Colonic mucosa (tissue), 4 donors: ENCODE measurements around the gene METTL22. TPM values are rescaled to one million over a fixed set of nuclear protein-coding genes. Genes with fewer than 3 reads are reported as not detected.

Source experiments
- DNase-seq: peaks from one replicate; pipeline ENCODE4 v3.0.0-alpha.2; 2020
- H3K27ac ChIP-seq: fragments of 200-600 bp; one replicate; pipeline ENCODE4 v1.8.0; 2021
- H3K27me3 ChIP-seq: fragments of 200-600 bp; one replicate; pipeline ENCODE4 v1.8.0; 2021
- H3K36me3 ChIP-seq: fragments of 200-600 bp; one replicate; pipeline ENCODE4 v1.8.0; 2021
- H3K4me1 ChIP-seq: fragments of 200-600 bp; one replicate; pipeline ENCODE4 v1.8.0; 2021; ENCODE audit warnings: mild to moderate bottlenecking
- H3K4me3 ChIP-seq: fragments of 200-600 bp; one replicate; pipeline ENCODE4 v1.8.0; 2021
- H3K9ac ChIP-seq, 2 donors: one replicate each; pipeline ENCODE4 v1.7.0; 2013; ENCODE audit warnings: control low read depth in 2 of 2, low read depth in 2 of 2, low read length in 2 of 2
- H3K9me3 ChIP-seq: fragments of 200-600 bp; one replicate; pipeline ENCODE4 v1.8.0; 2021
- intact Hi-C: fragments of 100-400 bp; cut with DNase I; formaldehyde crosslinking; loops from one replicate; pipeline ENCODE4 v1.14.1; 2022
- total RNA-seq, 2 donors: library from RNA; stranded (reverse); fragmentation: NEBNext Ultra II Directional in 1 of 2; extraction: Animal tissue kit (Norgen Biotek cat#: 25700) in 1 of 2; gene quantifications; one replicate each; pipeline ENCODE4 v1.2.1, GENCODE V29; 2021
- TF ChIP-seq, protein P1 (sequence below): fragments of 200-600 bp; IDR thresholded peaks from one replicate; pipeline ENCODE4 v1.8.0; 2022; ENCODE audit warnings: antibody characterized with exemption, mild to moderate bottlenecking
- donor health status: healthy.
- donor health status: DM: no; HTN: no; CAD: no.
- donor health status: DM: no; HTN: no; CAD: no.

METTL22 gene
- total RNA-seq, 2 donors from 2014 or later = 16.1 to 26.8 TPM

DNA sequence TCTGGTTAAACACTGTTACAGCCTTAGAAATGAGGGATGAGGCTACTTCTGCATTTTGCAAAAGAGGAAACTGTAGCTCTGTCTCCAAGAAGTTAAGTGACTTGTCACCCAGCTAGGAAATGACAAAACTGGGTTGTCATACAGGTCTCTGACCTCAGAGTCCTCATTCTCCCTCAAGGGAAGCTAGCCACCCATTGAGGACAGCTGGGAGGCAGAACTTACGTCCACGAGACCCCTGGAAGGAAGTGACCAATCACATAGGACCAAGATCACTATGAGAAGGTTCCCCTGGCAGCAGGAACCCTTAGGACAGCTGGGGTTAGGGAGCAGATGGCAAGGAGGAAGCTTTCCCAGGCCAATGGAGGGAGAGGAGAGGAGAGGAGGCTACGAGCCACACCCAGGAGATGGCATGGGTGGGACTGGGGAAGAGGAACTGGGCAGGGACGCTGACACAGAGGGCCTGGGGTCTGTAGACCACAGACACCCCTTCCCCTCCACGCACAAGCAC, 11.2 kb downstream of the METTL22 start:
- TF ChIP-seq, protein P1, sequence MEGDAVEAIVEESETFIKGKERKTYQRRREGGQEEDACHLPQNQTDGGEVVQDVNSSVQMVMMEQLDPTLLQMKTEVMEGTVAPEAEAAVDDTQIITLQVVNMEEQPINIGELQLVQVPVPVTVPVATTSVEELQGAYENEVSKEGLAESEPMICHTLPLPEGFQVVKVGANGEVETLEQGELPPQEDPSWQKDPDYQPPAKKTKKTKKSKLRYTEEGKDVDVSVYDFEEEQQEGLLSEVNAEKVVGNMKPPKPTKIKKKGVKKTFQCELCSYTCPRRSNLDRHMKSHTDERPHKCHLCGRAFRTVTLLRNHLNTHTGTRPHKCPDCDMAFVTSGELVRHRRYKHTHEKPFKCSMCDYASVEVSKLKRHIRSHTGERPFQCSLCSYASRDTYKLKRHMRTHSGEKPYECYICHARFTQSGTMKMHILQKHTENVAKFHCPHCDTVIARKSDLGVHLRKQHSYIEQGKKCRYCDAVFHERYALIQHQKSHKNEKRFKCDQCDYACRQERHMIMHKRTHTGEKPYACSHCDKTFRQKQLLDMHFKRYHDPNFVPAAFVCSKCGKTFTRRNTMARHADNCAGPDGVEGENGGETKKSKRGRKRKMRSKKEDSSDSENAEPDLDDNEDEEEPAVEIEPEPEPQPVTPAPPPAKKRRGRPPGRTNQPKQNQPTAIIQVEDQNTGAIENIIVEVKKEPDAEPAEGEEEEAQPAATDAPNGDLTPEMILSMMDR = no peak
- intact Hi-C loops = loop anchor here (5.0 kb wide), 1 partner anchor 55 kb away; no protein-coding TSS in a partner anchor
- Histone ChIP-seq H3K4me1 (no peaks in the 10 kb centered on the region), H3K27ac (peak overlapping the region; percentile 6), H3K4me3 (no peak overlapping the region), H3K9ac (no peak overlapping the region), H3K36me3 (peaks cover 7% of the 10 kb centered on the region), H3K9me3 (no peaks in the 10 kb centered on the region), H3K27me3 (no peaks in the 10 kb centered on the region)
- peak; percentile 19 for DNase-seq

DNA sequence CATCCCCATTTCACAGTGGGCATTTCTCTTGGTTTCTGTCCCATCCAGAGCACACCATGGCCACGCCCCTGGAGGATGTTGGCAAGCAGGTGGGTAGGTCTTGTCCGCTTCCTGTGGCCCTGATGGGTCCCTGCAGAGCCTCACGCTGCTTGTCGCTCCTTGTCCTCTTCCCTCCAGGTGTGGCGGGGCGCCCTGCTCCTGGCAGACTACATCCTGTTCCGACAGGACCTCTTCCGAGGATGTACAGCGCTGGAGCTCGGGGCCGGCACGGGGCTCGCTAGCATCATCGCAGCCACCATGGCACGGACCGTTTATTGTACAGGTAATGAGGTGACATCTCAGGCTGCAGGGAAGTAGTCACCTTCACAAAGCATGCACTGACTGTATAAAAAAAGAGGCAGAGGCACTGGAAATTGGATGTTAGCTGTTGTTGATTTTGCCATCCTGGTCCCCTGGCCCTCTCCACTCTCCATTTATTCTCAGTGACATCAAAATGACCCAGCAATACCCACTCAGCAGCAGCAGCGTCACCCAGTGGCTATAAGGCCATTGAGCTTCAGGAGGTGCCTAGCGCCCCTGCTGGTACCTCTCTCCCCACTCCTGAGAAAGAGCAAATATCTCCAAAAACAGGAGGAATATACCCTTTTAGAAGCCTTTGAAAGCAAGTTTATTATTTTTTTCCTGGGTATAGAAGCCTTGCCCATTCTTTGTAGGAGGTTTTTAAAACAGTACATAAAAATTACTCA, 13.7 kb downstream of the METTL22 start:
- H3K36me3 ChIP-seq = peaks cover 7% of the 10 kb centered on the region
- H3K4me1 ChIP-seq = no peaks in the 10 kb centered on the region
- no peak overlapping the region for H3K27ac ChIP-seq
- no peaks in the 10 kb centered on the region for H3K27me3 ChIP-seq
- H3K9me3 ChIP-seq = no peaks in the 10 kb centered on the region
- H3K9ac ChIP-seq = no peak overlapping the region
- no peak for DNase-seq
- no peak overlapping the region for H3K4me3 ChIP-seq
- TF ChIP-seq, protein P1 = peak; percentile 37
- intact Hi-C loops = loop anchor here (5.0 kb wide), 1 partner anchor 58 kb away; no protein-coding TSS in a partner anchor

DNA sequence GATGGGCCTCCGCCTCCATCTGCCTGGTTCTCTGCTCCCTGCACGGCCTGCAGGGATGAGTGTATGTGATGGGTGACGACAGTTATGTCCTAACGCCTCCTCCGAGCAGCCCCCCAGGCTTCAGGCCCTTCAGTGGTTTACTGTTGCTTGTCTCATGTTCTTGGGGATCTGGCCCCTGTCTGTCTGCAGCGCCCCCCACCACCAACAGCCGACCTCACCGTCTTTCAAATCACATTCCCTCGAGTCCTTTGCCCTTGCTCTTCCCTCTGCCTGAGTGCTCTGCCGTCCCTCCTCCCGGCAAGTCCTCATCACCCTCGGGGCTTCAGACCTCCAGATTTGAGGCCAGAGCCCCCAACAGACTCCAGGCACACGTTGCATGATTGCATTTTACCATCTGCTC, 18.2 kb downstream of the METTL22 start:
- TF ChIP-seq, protein P1 = no peak
- Histone ChIP-seq H3K4me1 (no peaks in the 10 kb centered on the region), H3K9me3 (no peaks in the 10 kb centered on the region), H3K4me3 (no peak overlapping the region), H3K36me3 (peaks cover 3% of the 10 kb centered on the region), H3K27me3 (no peaks in the 10 kb centered on the region), H3K9ac (no peak overlapping the region), H3K27ac (no peak overlapping the region)
- no peak for DNase-seq
- intact Hi-C loops = no loop called here

DNA sequence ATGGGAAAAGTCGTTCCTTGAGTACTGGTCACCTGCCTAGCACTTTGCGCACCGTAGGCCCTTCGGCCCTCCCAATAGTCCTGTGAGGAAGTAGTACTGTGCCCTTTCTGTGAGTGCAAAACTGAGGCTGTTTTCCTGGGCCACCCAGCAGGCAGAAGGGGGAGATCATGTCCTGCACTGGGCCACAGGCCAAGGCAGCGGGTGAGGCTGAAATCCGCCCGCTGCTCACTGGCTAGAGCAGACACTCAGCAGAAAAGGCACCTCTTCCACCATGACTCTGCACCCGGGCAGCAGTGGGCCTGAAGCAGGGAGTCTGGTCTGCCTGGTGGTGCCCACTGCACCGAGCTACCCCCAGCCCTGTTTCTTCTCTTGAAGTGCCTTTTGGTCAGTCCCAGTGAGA, 20.2 kb downstream of the METTL22 start:
- intact Hi-C loops = no loop called here
- Histone ChIP-seq H3K27ac (no peak overlapping the region), H3K9me3 (no peaks in the 10 kb centered on the region), H3K9ac (no peak overlapping the region), H3K27me3 (no peaks in the 10 kb centered on the region), H3K36me3 (peaks cover 3% of the 10 kb centered on the region), H3K4me3 (no peak overlapping the region), H3K4me1 (no peaks in the 10 kb centered on the region)
- DNase-seq = no peak
- TF ChIP-seq, protein P1 = no peak

DNA sequence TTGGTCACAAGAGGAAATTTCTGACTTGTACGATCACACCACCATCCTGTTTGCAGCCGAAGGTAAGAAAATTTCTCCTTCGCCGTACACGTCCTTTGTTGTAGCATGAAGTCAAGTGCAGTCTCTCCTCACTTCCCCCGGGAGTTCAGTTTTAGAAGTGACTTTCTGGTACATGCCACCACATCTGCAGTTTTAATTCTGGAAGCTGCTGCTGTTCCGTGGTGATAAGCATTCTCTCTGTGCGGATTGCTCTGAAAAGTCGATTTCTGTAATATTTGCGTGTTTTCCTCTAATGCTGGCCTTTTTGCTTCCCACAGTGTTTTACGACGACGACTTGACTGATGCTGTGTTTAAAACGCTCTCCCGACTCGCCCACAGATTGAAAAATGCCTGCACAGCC, 20.6 kb downstream of the METTL22 start:
- H3K36me3 ChIP-seq = peaks cover 3% of the 10 kb centered on the region
- intact Hi-C loops = no loop called here

More for the DNA sequence above, 20.6 kb downstream of the METTL22 start:
- Histone ChIP-seq H3K9me3 (no peaks in the 10 kb centered on the region), H3K27me3 (no peaks in the 10 kb centered on the region), H3K4me3 (no peak overlapping the region), H3K27ac (no peak overlapping the region), H3K4me1 (no peaks in the 10 kb centered on the region), H3K9ac (no peak overlapping the region)
- DNase-seq = no peak
- TF ChIP-seq, protein P1 = no peak
